ENCODE results near the gene MISP3. TPM values are rescaled to one million over a fixed set of nuclear protein-coding genes. Genes with fewer than 3 reads are reported as not detected.

MISP3 gene
- total and polyA plus RNA-seq, 3 experiments from 2014 or later: 1.00 to 2.1 (median 1.2) TPM

DNA sequence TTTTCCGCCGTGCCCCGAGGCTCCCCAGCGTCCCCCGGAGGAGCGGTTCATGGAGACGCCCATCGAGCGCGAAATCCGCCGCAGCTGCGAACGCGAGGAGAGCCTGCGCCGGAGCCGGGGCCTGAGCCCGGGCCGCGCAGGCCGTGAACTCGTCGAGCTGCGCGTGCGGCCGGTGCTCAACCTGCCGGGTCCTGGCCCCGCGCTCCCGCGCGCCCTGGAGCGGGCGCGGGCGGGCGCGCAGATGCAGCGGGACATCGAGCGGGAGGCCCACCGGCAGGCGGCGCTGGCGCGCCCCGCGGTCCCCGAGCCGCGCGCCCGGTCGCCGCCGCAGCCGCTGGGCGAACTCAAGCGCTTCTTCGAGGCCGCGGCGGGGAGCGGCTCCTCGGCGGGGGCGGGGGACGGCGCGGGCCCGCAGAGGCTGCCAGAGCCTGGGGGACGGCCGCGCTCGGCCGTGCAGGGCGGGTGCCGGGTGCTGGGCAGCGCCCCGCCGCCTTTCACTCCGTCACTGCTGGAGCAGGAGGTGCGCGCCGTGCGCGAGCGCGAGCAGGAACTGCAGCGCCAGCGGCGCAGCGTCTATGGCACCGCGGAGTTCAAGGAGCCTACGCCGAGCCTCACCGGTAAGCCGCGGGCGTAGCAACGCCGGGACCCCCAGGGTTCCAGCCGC, 807 bp downstream of the MISP3 start:
- DNase-seq: peak; percentile 68 to 85 (median 80)
- Histone ChIP-seq H3K27ac (ENCODE audit: low read depth, low read length) (peak overlapping the region; percentile 64), H3K27me3 (ENCODE audit: insufficient read depth, low read length, poor library complexity, severe bottlenecking) (no peaks in the 10 kb centered on the region), H3K4me3 (ENCODE audit: low read length) (peak overlapping the region; percentile 73), H3K9me3 (ENCODE audit: low read length) (no peaks in the 10 kb centered on the region), H3K36me3 (ENCODE audit: insufficient read depth, low read length) (no peaks in the 10 kb centered on the region), H3K4me1 (ENCODE audit: insufficient read depth, low read length) (peaks cover 33% of the 10 kb centered on the region)
- H3K9me3 Mint-ChIP-seq: no peaks in the 10 kb centered on the region
- H3K4me3 Mint-ChIP-seq: peak overlapping the region; percentile 91 to 94 (median 93)
- ChIA-PET CTCF (interaction anchor here (0.5 to 6.6 kb wide), 22 partner anchors 9 to 342 kb away, joined by 3 to 67 read pairs (median 4); partner anchors contain the start of genes ASF1B, C19orf67, NANOS3 and PALM3), POLR2A (interaction anchor here (0.5 to 3.6 kb wide), 6 partner anchors 14 to 194 kb away, joined by 3 to 15 read pairs (median 4); partner anchors contain the start of genes ASF1B and RFX1)
- H3K36me3 Mint-ChIP-seq: peaks cover 0 to 4% (median 0%) of the 10 kb centered on the region in 3 donors
- peak overlapping the region in 7 of 8 donors; percentile 78 to 98 (median 88) for H3K27ac Mint-ChIP-seq
- no peaks in the 10 kb centered on the region for H3K27me3 Mint-ChIP-seq
- H3K4me1 Mint-ChIP-seq: peaks cover 7 to 29% (median 15%) of the 10 kb centered on the region in 3 donors

DNA sequence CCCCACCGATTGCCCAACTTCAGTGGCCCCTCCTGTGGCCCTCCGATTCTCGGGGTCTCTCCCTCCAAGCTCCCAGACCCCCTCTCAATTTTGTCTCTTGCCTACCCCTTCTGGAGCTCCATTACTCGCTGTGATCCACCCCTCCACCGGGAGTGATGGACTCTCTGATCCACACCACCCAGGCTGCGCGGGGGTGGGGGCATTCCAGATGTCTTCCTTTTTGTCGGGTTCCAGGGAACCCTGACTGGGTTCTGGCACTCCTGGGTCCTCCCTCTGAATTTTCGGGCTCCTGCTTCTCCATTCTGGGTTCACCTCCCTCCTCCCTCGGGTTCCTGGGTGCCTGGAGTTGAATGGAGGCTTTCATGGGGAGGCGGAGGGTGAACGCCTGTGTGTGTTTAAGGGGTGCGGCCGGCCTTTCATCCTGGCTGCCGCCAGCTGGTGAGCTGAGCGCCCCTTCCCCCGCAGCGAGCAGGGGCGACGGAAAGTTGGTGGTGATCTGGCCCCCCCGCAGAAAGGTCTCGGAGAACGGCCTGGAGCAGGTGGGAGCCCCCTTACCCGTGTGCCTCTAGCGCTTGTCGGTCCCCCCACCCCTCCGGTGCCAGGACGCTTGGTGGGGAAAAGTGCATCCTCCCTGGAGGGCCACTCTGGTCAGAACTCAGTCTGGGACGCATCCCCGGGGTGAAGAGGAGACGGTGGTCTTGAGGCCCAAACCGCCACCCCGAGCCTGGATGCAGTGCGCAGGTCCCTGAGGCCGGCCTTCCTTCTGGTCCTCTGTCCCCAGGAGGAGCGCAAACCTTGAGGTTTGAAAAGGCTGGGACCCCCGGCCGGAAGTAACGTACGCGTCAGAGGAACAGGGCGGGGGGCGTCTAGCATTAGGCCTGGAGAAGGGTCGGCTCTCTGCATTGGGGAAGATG, 1.6 kb downstream of the MISP3 start:
- H3K4me3 ChIP-seq (ENCODE audit: low read length): peak overlapping the region; percentile 73
- POLR2A ChIA-PET: interaction anchor here (0.5 to 3.6 kb wide), 6 partner anchors 13 to 193 kb away, joined by 3 to 15 read pairs (median 5); partner anchors contain the start of genes ASF1B and RFX1
- peak overlapping the region; percentile 78 to 98 (median 88) for H3K27ac Mint-ChIP-seq

DNA sequence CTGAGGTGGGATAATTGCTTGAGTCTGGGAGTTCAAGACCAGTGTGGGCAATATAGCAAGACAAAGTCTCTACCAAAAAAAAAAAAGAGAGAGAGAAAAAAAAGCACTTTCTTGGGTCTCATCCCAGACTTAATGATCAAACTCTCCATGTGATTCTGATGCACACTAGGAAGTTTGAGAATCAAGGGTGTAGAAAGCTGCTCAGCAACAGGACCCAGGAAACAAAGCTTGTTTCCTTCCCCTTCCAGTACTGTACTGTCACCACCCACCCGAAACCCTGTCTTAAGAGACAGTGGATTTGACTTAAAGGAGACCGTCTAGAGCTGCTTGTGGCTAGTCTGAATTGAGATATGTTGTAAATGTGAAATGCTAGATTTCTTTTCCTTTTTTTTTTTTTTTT, 5.8 kb downstream of the MISP3 start:
- ChIA-PET CTCF (interaction anchor here (1.5 to 2.0 kb wide), 2 partner anchors 30 to 37 kb away, joined by 3 to 6 read pairs; no protein-coding TSS in a partner anchor), POLR2A (interaction anchor here (0.6 to 0.7 kb wide), 4 partner anchors 229 to 1287 kb away, joined by 3 to 13 read pairs (median 6); no protein-coding TSS in a partner anchor)
- Mint-ChIP-seq H3K4me3 (no peak overlapping the region), H3K27me3 (no peaks in the 10 kb centered on the region), H3K9me3 (no peaks in the 10 kb centered on the region), H3K27ac (no peak overlapping the region), H3K4me1 (peaks cover 28 to 48% (median 28%) of the 10 kb centered on the region in 3 donors), H3K36me3 (peaks cover 0 to 10% (median 0%) of the 10 kb centered on the region in 3 donors)
- DNase-seq: no peak
- peaks cover 36% of the 10 kb centered on the region for H3K4me1 ChIP-seq (ENCODE audit: insufficient read depth, low read length)
- H3K36me3 ChIP-seq (ENCODE audit: insufficient read depth, low read length): no peaks in the 10 kb centered on the region
- H3K9me3 ChIP-seq (ENCODE audit: low read length): no peaks in the 10 kb centered on the region
- no peaks in the 10 kb centered on the region for H3K27me3 ChIP-seq (ENCODE audit: insufficient read depth, low read length, poor library complexity, severe bottlenecking)
- no peak overlapping the region for H3K27ac ChIP-seq (ENCODE audit: low read depth, low read length)
- no peak overlapping the region for H3K4me3 ChIP-seq (ENCODE audit: low read length)

More for the DNA sequence above, 1.6 kb downstream of the MISP3 start:
- H3K4me3 Mint-ChIP-seq: peak overlapping the region; percentile 91 to 94 (median 93)
- H3K27me3 ChIP-seq (ENCODE audit: insufficient read depth, low read length, poor library complexity, severe bottlenecking): no peaks in the 10 kb centered on the region
- no peaks in the 10 kb centered on the region for H3K9me3 Mint-ChIP-seq
- no peaks in the 10 kb centered on the region for H3K27me3 Mint-ChIP-seq
- DNase-seq: peak in 1 of 5 donors; percentile 28
- H3K36me3 ChIP-seq (ENCODE audit: insufficient read depth, low read length): no peaks in the 10 kb centered on the region
- CTCF ChIA-PET: interaction anchor here (0.7 to 6.6 kb wide), 17 partner anchors 8 to 342 kb away, joined by 3 to 67 read pairs (median 4); partner anchors contain the start of genes ASF1B, C19orf67, NANOS3 and PALM3
- H3K9me3 ChIP-seq (ENCODE audit: low read length): no peaks in the 10 kb centered on the region
- H3K4me1 Mint-ChIP-seq: peaks cover 7 to 29% (median 15%) of the 10 kb centered on the region in 3 donors
- H3K36me3 Mint-ChIP-seq: peaks cover 0 to 4% (median 0%) of the 10 kb centered on the region in 3 donors
- peak overlapping the region; percentile 64 for H3K27ac ChIP-seq (ENCODE audit: low read depth, low read length)
- peaks cover 33% of the 10 kb centered on the region for H3K4me1 ChIP-seq (ENCODE audit: insufficient read depth, low read length)

DNA sequence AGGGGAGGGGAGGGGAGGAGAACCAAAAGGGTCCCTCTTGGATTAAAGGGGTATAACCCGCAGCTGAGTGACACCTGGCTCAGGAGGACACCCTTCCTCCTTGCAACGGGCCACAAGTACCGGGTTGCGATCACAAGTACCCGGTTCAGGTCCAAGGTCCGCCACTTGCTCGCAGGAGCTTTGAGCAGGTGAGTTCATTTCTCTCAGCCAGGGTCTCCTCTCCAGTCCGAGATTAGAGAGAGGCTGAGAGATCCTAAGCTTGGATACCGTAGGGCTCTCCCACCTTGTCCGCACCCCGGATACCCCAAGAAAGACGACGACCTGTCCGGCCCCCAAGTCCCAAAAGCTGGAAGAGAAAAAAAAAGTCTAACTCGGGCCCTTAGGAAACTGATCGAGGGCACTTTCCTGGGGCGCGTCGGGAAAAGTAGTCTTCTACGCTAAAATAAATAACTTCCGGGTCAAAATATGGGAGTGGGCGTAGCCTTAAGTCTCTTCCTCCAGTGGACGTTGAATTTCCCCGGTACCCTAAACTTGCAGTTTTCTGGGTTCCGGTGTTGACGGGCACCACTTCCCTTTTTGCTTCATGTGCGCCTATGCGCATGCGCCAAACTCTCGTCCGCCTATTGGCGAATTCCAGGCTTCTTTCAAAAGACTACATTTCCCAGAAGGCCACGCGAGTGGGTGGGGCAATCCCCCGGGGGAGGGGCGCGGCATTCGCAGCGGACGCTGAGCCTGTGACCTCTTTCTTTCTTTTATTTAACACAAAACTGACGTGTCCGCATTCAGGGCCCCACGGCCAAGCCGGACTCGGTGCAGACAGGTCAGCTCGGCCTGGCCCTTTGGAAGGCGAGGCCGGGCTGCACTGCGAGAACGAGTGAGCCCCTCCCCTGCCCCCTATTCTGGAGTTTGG, 8.6 kb downstream of the MISP3 start:
- CTCF ChIA-PET: interaction anchor here (0.6 to 6.6 kb wide), 6 partner anchors 9 to 267 kb away, joined by 3 to 38 read pairs (median 6); partner anchors contain the start of genes ASF1B and MISP3
- Mint-ChIP-seq H3K36me3 (peaks cover 0 to 7% (median 0%) of the 10 kb centered on the region in 3 donors), H3K27ac (peak overlapping the region; percentile 82 to 98 (median 96)), H3K27me3 (no peaks in the 10 kb centered on the region), H3K4me1 (peaks cover 14 to 29% (median 20%) of the 10 kb centered on the region in 3 donors), H3K4me3 (peak overlapping the region; percentile 84 to 96 (median 94)), H3K9me3 (no peaks in the 10 kb centered on the region)
- Histone ChIP-seq H3K27ac (ENCODE audit: low read depth, low read length) (peak overlapping the region; percentile 87), H3K4me3 (ENCODE audit: low read length) (peak overlapping the region; percentile 84), H3K9me3 (ENCODE audit: low read length) (no peaks in the 10 kb centered on the region), H3K27me3 (ENCODE audit: insufficient read depth, low read length, poor library complexity, severe bottlenecking) (no peaks in the 10 kb centered on the region), H3K4me1 (ENCODE audit: insufficient read depth, low read length) (peaks cover 18% of the 10 kb centered on the region), H3K36me3 (ENCODE audit: insufficient read depth, low read length) (no peaks in the 10 kb centered on the region)
- peak; percentile 97 to 100 (median 99) for DNase-seq
- POLR2A ChIA-PET: interaction anchor here (0.9 to 1.7 kb wide), 6 partner anchors 11 to 75 kb away, joined by 3 to 6 read pairs (median 4); partner anchors contain the start of genes ASF1B, IL27RA, PRKACA and RFX1

DNA sequence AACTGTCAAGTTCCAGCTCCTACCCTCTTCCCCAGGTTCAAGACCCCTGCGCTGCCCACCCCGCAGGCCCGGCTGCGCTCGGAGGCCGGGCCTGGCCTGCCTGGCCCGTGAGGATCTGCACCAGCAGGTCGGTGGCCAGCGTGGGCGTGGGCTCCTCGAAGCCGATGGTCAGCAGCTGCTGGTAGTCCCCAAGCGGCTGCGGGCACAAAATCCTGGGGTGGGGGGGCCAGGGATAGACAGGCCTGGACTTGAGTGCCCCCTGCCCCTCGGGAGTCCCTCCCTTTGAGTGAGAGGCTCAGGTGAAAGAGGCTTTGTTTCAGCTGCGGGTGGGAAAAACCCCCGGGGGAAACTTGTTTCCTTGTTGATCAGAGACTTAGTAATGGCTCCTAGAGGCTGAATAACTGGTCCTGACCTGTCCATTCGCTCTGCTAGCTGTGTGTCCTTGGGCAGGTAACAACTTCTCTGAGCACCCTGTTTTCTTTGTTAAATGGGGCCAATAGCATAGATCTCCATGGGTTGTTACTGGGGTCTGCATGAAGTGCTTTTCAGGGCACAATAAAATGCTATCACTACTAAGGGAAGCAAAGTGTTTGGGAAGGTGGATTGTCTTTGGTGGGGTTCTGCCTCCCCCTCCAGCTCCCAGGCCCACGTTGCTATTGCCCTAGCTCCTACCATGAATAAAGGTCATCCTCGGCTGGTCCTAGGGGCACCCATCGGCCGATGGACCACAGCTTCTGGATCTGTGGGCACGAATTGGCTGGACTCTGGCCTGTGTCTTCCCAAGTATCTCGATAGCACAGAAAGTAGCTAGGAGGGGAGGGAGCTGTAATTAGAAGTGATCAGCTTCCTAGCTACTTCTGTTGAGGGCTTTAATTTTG, 9.4 kb downstream of the MISP3 start:
- Mint-ChIP-seq H3K36me3 (peaks cover 0 to 7% (median 0%) of the 10 kb centered on the region in 3 donors), H3K4me1 (peaks cover 14 to 29% (median 20%) of the 10 kb centered on the region in 3 donors), H3K27ac (peak overlapping the region; percentile 82 to 98 (median 96)), H3K4me3 (peak overlapping the region; percentile 84 to 96 (median 94)), H3K9me3 (no peaks in the 10 kb centered on the region), H3K27me3 (no peaks in the 10 kb centered on the region)
- H3K36me3 ChIP-seq (ENCODE audit: insufficient read depth, low read length): no peaks in the 10 kb centered on the region
- peaks cover 18% of the 10 kb centered on the region for H3K4me1 ChIP-seq (ENCODE audit: insufficient read depth, low read length)
- ChIA-PET POLR2A (interaction anchor here (0.9 to 1.7 kb wide), 5 partner anchors 10 to 76 kb away, joined by 3 to 5 read pairs (median 4); partner anchors contain the start of genes ASF1B, PRKACA and RFX1), CTCF (interaction anchor here (1.4 to 6.6 kb wide), 5 partner anchors 10 to 55 kb away, joined by 5 to 38 read pairs (median 7); partner anchors contain the start of genes ASF1B, IL27RA and MISP3)
- H3K4me3 ChIP-seq (ENCODE audit: low read length): peak overlapping the region; percentile 82
- peak overlapping the region; percentile 73 for H3K27ac ChIP-seq (ENCODE audit: low read depth, low read length)
- no peaks in the 10 kb centered on the region for H3K27me3 ChIP-seq (ENCODE audit: insufficient read depth, low read length, poor library complexity, severe bottlenecking)
- no peaks in the 10 kb centered on the region for H3K9me3 ChIP-seq (ENCODE audit: low read length)
- DNase-seq: peak in 2 of 5 donors; percentile 44 to 71

DNA sequence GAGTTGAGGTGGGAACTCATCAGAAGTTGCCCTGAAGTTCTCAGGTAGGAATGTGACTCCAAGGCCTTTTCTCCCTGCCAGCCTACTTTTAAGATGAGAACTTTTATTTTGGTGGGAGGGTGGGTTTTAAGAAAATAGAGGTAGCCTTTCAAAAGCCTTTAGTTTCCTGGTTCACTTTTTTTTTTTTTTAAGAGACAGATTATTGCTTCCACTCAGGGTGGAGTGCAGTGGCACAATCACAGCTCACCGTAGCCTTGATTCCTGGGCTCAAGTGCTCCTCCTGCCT, 10.0 kb downstream of the MISP3 start:
- H3K4me1 Mint-ChIP-seq: peaks cover 14 to 29% (median 20%) of the 10 kb centered on the region in 3 donors
- POLR2A ChIA-PET: no interaction called here
- Histone ChIP-seq H3K27ac (ENCODE audit: low read depth, low read length) (no peak overlapping the region), H3K4me3 (ENCODE audit: low read length) (no peak overlapping the region), H3K9me3 (ENCODE audit: low read length) (no peaks in the 10 kb centered on the region), H3K27me3 (ENCODE audit: insufficient read depth, low read length, poor library complexity, severe bottlenecking) (no peaks in the 10 kb centered on the region), H3K4me1 (ENCODE audit: insufficient read depth, low read length) (peaks cover 18% of the 10 kb centered on the region), H3K36me3 (ENCODE audit: insufficient read depth, low read length) (no peaks in the 10 kb centered on the region)
- H3K27ac Mint-ChIP-seq: peak overlapping the region in 2 of 8 donors; percentile 82 to 92
- H3K9me3 Mint-ChIP-seq: no peaks in the 10 kb centered on the region
- peaks cover 0 to 9% (median 0%) of the 10 kb centered on the region in 3 donors for H3K36me3 Mint-ChIP-seq
- DNase-seq: no peak
- CTCF ChIA-PET: interaction anchor here (1.4 to 6.6 kb wide), 4 partner anchors 10 to 54 kb away, joined by 5 to 38 read pairs (median 6); partner anchors contain the start of genes ASF1B, IL27RA and MISP3
- peak overlapping the region in 6 of 7 donors; percentile 84 to 95 (median 92) for H3K4me3 Mint-ChIP-seq
- no peaks in the 10 kb centered on the region for H3K27me3 Mint-ChIP-seq

All from CD8-positive, alpha-beta memory T cell (primary cell).